Fibroblast of skin of back (primary cell): ENCODE data around the gene SSUH2. TPM values are rescaled to one million over a fixed set of nuclear protein-coding genes. Genes with fewer than 3 reads are reported as not detected.
"Not testable (repeated sequence)": the region's sequence is repeated elsewhere in the genome, so short reads cannot be mapped to it uniquely, and the experiment has no call there.

Source experiments
- DNase-seq: peaks from one replicate; pipeline ENCODE4 v3.0.0-alpha.2; 2013
- polyA plus RNA-seq, 2 experiments: library from polyadenylated mRNA; unstranded; fragments of 120-200 nt; gene quantifications; one replicate each; pipeline ENCODE4 v1.2.1, GENCODE V29; 2013; ENCODE audit not compliant: insufficient read length in 2 of 2

Gene SSUH2, protein sequence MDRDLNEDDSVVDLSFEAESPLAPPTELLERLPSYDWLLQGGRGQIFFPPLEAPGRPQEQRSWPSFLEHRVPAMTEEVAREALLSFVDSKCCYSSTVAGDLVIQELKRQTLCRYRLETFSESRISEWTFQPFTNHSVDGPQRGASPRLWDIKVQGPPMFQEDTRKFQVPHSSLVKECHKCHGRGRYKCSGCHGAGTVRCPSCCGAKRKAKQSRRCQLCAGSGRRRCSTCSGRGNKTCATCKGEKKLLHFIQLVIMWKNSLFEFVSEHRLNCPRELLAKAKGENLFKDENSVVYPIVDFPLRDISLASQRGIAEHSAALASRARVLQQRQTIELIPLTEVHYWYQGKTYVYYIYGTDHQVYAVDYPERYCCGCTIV
- polyA plus RNA-seq (2013, experiment 1 of 2; ENCODE audit: insufficient read length) = 0.07 TPM
- polyA plus RNA-seq (2013, experiment 2 of 2; ENCODE audit: insufficient read length) = not detected

- DNase-seq = no peak
Observed at GRCh38 chr3:8644748-8645390, at the start of gene SSUH2. Gene SSUH2 (minus strand): TSS chr3:8644798. CDS start chr3:8644758, 40 bp downstream.

GRCh38 chr3:8691295-8691694 lies 46.7 kb upstream of the SSUH2 start:
- DNase-seq = not testable (repeated sequence)

DNA sequence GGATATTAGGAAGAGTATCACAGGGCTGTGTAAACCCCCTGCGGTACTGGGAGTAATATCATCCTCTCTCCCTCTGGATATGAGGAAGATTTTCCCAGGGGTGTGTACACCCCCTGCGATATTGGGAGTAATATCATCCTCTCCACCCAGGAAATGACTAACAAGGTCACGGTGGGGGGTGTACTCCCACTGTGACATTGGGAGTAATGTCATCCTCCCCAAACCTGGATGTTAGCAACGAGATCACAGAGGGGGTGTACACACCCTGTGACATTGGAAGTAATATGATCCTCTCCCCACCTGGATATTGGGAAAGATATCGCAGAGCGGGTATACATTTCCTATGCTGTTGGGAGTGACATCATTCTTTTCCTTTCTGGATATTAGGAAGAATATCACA lies 40.4 kb upstream of the SSUH2 start:
- DNase-seq = not testable (repeated sequence)

- not testable (repeated sequence) for DNase-seq
Observed at GRCh38 chr3:8682850-8683574, 38.4 kb upstream of the SSUH2 start.

DNA sequence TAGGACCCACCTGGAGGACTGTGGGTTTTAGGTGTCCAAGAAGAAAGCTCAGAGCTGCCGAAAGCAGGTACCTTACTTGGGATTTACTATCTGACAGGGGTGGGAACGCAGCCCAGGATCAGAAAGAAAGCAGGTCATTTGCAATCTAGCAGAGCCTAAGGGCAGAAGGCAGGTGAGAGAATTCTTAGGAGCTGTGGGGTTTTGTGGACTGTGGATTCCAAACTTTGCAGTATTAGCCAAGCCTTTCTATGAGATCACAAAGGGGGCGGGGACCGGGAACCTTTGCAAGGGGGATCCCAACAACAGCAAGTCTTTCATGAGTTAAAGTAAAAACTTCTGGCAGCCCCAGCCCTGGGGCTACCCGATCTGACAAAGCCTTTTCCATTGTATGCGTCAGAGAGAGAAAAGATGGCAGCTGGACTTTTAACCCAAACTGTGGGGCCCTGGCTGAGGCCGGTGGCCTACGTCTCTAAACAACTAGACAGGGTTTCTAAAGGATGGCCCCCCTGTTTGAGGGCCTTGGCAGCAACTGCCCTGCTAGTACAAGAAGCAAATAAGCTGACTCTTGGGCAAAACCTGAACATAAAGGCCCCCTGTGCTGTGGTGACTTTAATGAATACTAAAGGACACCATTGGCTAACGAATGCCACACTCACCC lies 37.4 kb upstream of the SSUH2 start:
- not testable (repeated sequence) for DNase-seq

DNA sequence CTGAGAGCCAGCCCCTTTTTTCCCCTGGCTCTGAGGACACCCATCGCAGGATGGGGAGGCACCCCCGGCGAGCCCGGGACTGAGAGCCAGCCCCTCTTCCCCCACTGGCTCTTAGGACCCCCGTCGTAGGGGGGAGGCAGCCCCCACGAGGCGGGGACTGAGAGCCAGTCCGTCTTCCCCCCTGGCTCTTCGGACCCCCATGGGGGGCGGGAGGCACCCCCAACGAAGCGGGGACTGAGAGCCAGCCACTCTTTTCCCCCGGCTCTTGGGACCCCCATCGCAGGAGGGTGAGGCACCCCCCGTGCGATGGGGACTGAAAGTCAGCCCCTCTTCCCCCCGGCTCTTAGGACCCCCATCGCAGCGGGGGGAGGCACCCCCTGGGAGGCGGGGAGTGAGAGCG lies 36.8 kb upstream of the SSUH2 start:
- no peak for DNase-seq

- peak; percentile 30 for DNase-seq
Observed at GRCh38 chr3:8679817-8680553, 35.4 kb upstream of the SSUH2 start.

DNA sequence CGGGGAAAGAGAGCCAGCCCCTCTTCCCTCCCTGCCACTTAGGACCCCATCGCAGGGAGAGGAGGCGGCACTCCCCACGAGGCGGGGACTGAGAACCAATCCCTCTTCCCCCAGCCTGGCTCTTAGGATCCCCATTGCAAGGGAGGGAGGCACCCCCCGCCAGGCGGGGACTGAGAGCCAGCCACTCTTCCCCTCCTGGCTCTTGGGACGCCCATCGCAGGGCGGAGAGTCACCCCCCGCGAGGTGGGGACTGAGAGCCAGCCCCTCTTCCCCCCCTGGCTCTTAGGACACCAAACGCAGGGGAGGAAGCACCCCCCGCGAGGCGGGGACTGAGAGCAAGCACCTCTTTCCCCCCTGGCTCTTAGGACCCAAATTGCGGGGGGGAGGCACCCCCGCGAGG lies 34.2 kb upstream of the SSUH2 start:
- no peak for DNase-seq

DNA sequence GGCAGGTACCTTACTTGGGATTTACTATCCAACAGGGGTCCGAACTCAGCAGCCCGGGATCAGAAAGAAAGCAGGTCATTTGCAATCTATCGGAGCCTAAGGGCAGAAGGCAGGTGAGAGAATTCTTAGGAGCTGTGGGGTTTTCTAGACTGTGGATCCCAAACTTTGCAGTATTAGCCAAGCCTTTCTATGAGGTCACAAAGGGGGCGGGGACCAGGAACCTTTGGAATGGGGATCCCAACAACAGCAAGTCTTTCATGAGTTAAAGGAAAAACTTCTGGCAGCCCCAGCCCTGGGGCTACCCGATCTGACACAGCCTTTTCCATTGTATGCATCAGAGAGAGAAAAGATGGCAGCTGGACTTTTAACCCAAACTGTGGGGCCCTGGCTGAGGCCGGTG lies 32.7 kb upstream of the SSUH2 start:
- not testable (repeated sequence) for DNase-seq

DNA sequence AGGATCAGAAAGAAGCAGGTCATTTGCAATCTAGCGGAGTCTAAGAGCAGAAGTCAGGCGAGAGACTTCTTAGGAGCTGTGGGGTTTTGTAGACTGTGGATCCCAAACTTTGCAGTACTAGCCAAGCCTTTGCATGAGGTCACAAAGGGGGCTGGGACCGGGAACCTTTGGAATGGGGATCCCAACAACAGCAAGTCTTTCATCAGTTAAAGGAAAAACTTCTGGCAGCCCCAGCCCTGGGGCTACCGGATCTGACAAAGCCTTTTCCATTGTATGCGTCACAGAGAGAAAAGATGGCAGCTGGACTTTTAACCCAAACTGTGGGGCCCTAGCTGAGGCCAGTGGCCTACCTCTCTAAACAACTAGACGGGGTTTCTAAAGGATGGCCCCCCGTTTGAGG lies 31.0 kb upstream of the SSUH2 start:
- not testable (repeated sequence) for DNase-seq

- no peak for DNase-seq
Observed at GRCh38 chr3:8673083-8673737, 28.6 kb upstream of the SSUH2 start.

- no peak for DNase-seq
Observed at GRCh38 chr3:8669019-8669418, 24.4 kb upstream of the SSUH2 start.

GRCh38 chr3:8668216-8668615 lies 23.6 kb upstream of the SSUH2 start:
- DNase-seq = peak; percentile 9

DNA sequence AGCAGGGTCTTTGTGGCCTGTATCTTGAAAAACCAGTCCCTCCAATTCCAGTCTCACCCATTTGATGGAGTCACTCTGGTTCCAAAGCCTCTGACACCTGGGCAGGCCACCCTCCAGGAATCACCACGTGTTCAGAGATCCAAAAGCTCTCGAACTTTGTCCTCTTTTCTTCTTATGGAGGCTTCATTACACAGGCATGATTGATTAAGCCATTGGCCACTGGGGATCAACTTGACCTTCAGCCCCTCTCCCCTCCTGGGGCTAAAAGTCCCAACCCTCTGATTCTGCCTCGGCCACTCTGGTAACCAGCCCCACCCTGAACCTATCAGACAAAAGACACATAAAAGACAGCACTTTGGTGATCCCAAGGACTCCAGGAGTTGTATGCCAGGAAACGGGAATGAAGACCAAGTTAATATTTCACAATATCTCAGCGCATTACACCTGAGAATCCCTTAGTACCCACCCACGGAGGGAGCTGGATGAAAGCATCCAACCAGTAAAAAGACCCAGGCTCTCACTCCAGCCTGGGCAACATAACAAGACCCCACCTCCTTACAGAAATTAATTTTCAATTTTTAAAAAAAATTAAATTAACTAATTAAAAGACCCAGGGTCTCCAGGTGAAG lies 23.0 kb upstream of the SSUH2 start:
- no peak for DNase-seq

GRCh38 chr3:8665407-8665896 lies 20.9 kb upstream of the SSUH2 start:
- no peak for DNase-seq

DNA sequence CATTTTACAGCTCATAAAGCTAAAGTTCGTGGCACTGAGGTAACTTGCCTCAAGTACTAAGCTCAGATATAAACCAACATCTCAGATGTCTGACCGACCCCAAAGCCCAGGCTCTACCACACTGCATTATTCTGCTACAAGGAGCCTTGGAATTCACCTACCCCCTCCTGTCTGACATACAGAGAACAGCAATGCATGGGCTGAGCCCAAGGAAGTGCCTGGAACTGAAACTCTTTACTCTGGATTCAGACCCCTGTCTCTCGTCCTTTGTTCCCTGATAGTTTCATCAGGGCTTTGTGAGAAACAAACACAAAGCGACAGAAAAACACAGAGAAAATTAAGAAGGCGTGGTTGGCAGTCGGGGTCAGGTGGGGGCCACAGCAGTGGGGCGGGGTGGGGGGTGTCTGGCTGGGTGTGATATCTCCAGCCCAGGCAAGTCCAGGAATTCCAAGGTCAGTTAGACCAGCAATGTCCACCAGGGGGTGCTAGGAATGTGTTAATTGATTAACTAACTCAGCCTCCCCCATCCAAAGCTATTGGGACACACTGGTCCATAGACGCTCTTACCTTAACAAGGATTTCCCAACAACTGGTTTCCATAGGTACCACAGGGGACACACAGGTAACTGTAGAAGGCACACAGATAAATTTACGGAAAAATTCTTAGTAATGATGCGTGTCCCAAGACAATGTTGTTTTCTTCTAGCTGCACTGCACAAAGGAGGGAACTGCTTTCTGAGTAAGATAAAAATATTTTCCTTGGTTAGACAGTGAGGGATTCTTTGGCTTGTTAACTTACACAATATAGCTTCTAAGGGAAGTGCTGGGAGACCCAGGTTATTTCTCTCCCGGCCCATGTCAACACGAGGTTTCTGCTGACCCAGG lies 18.8 kb upstream of the SSUH2 start:
- peak; percentile 68 for DNase-seq

DNA sequence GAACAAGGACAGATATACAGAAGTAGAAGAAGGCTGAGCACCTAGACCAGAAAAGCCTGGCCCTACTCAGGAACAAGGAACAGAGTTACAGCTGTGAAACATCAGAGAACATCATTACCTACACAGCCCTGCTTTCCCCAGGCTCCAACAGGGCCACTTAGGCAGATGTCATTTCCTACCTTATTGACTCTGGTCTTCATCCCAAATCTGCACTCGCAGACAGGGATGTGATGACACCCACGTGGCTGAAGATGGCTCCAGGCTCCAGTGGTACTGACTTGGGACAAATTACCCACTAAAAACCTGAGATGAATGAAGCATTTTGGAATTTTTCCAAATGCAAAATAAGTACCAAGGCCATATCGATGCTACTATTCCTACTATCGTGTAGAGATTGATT lies 18.0 kb upstream of the SSUH2 start:
- DNase-seq = no peak

DNA sequence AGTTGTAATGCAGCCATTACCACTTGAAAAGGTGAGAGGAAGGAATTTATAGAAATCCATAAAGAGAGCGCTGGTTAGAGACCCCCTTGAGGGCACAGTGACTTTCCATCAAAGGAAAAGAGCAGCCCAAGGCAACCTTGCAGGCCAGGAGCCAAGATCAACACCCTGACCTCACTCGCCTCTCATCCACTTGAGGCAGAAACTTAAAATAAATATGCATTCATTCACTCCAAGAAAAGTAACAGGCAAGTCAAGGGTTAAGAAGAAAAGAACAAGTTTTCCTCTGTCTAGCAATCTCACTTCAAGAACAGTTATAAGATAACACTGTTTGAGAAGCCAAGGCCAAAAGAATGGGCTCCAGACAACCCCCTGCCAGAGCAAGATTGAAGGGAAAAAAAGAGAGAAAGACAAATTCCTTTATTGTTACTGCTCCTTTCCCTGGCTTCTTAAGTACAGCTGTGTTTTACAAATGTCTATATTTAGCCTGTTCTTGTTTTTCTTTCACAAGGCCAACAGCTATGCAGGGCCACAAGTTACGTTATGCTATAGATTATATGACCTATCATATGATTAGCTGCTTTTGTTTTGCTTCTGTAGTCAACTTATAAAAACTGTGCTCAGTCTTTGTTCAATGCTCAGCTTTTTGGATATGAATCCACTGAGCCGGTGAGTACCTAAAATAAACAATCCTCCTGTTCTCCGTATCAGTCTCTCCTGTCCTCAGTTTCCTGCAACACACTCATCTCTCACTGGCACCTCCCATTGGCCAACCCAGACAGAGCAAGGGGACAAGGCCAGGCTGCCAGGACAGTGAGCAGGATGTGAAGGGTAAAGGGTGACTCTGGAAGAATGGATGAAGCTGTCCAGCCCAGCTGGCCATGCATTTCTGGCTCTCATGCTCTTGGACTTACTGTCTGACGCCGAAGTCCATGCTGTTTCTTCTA lies 15.8 kb upstream of the SSUH2 start:
- DNase-seq = peak; percentile 87

GRCh38 chr3:8659242-8659641 lies 14.6 kb upstream of the SSUH2 start:
- DNase-seq = no peak
